GM10266 (cell line): ENCODE measurements around the gene PRDX1.

Experiments used
- DNase-seq: peaks from one replicate; pipeline ENCODE4 v3.0.0; 2012; ENCODE audit errors: extremely low spot score
- TF ChIP-seq, protein P1 (sequence below): IDR thresholded peaks from 2 replicates; pipeline ENCODE4 v1.5.1; 2012; ENCODE audit warnings: mild to moderate bottlenecking, low read depth; ENCODE audit not compliant: control insufficient read depth, insufficient read depth; ENCODE audit errors: missing control alignments

The PRDX1 gene

DNA sequence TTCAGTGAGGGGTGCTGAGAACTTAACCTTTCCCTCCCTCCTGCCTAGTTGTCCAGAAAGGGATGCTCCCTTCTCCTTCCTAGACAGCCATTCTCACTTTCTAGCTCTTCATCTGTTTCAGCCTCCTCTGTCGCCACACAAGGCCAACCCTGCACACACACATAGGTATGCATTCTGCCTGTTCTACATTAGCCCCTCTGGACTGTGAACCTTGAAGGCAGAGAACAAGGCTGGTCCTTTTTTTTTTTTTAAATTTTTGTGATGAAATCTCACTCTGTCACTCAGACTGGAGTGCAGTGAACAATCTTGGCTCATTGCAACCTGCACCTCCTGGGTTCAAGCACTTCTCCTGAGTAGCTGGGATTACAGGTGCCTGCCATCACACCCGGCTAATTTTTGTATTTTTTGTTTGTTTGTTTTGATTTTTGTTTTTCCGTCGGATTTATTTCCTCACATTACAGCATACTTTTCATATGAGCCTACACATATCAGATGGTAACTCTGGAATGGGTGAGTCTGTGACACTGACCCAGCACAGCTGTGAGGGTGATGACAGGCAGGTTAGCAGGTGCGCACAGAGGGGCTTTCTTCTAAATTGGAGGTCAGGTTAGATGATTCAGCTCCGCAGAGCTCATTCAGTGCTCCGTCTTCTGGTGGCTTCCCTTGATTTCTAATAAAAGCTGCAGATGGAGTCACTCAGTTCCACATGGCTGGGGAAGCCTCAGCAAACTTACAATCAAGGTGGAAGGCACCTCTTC lies 24.0 kb upstream of the PRDX1 start:
- TF ChIP-seq, protein P1, sequence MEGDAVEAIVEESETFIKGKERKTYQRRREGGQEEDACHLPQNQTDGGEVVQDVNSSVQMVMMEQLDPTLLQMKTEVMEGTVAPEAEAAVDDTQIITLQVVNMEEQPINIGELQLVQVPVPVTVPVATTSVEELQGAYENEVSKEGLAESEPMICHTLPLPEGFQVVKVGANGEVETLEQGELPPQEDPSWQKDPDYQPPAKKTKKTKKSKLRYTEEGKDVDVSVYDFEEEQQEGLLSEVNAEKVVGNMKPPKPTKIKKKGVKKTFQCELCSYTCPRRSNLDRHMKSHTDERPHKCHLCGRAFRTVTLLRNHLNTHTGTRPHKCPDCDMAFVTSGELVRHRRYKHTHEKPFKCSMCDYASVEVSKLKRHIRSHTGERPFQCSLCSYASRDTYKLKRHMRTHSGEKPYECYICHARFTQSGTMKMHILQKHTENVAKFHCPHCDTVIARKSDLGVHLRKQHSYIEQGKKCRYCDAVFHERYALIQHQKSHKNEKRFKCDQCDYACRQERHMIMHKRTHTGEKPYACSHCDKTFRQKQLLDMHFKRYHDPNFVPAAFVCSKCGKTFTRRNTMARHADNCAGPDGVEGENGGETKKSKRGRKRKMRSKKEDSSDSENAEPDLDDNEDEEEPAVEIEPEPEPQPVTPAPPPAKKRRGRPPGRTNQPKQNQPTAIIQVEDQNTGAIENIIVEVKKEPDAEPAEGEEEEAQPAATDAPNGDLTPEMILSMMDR = no peak
- DNase-seq = no peak

DNA sequence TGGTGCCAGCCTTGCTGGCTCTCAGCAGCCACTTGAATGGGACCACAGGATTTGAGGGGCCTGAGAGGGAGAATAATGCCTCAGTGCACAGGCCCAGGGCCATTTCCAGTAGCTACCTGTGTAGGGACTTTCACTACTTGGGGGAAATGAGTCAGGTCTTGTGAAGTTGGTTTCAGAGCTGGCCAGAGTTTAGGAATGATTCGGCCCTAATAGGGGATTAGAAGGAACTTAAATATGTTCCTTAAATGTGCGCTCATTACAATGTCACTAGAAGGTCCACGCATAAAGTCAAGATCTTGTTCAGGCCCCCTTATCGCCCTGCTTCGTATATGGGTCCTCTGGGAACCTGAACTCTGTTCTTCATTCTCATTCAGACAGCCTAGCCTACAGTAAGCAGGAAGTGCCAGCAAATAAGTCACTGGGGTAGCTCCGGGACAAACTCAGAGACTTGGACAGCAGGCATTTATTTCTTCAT lies 23.4 kb upstream of the PRDX1 start:
- DNase-seq = peak; percentile 35
- TF ChIP-seq, protein P1 = no peak

GRCh38 chr1:45544530-45544929 lies 22.8 kb upstream of the PRDX1 start:
- TF ChIP-seq, protein P1 = no peak

GRCh38 chr1:45543581-45544417 lies 22.1 kb upstream of the PRDX1 start:
- DNase-seq = peak; percentile 55
- TF ChIP-seq, protein P1 = no peak

More at GRCh38 chr1:45544530-45544929, 22.8 kb upstream of the PRDX1 start:
- DNase-seq = no peak

DNA sequence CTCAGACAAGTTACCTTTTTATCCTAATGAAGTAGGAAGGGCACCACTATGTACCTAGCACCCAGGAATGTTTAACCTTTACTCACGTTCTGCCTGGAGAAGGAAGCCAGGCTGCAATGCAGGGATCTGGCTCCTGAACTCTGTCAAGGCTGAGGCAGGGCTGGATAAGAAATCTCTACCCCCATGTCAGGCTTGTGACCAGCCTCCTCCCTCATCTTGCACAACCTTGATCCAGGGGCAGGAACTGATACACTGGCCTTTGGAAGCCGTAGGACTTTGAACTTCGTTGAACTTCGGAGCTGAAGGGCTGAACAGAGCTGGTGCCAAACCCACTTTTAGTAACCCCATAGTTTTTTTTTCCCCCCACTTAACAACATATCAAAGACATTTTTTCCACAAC lies 20.9 kb upstream of the PRDX1 start:
- TF ChIP-seq, protein P1 = no peak
- no peak for DNase-seq

DNA sequence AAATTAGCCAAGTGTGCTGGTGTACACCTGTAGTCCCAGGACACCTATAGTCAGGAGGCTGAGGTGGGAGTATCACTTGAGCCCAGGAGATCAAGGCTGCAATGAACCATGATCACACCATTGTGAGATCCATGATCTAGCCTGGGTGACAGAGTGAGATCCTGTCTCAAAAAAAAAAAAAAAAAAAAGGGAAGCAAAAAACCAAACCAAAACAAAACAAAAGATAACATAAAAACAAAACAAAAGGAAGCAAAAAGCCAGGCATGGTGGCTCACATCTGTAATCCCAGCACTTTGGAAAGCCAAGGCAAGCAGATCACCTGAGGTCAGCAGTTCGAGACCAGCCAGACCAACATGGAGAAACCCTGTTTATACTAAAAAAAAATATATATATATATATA lies 19.5 kb upstream of the PRDX1 start:
- no peak for DNase-seq
- TF ChIP-seq, protein P1 = no peak

DNA sequence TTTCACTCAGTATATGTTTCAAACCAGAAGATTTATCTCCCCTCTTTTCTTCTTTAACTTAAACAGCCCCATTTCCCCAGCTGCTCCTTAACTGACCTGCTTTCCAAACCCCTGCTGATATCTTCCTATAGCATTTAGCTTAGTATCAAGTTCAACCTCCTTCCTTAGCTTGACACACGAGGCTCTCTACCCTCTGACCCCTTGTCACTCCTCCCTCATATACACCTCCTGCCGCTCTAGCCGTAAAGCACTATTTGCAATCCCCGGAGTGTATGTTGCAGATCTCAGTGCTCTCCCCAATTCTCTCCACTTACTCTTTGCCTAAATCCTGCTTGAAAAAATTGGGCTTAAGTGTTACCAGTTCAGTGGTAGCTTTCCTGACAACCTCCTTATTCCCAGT lies 15.2 kb upstream of the PRDX1 start:
- TF ChIP-seq, protein P1 = no peak
- no peak for DNase-seq
